GM10266 (cell line): ENCODE measurements around the gene LRRC26.
"Not testable (repeated sequence)": the region's sequence is repeated elsewhere in the genome, so short reads cannot be mapped to it uniquely, and the experiment has no call there.

Experiments used
- DNase-seq: peaks from one replicate; pipeline ENCODE4 v3.0.0; 2012; ENCODE audit errors: extremely low spot score
- TF ChIP-seq, protein P1 (sequence below): IDR thresholded peaks from 2 replicates; pipeline ENCODE4 v1.5.1; 2012; ENCODE audit warnings: mild to moderate bottlenecking, low read depth; ENCODE audit not compliant: control insufficient read depth, insufficient read depth; ENCODE audit errors: missing control alignments

The LRRC26 gene

DNA sequence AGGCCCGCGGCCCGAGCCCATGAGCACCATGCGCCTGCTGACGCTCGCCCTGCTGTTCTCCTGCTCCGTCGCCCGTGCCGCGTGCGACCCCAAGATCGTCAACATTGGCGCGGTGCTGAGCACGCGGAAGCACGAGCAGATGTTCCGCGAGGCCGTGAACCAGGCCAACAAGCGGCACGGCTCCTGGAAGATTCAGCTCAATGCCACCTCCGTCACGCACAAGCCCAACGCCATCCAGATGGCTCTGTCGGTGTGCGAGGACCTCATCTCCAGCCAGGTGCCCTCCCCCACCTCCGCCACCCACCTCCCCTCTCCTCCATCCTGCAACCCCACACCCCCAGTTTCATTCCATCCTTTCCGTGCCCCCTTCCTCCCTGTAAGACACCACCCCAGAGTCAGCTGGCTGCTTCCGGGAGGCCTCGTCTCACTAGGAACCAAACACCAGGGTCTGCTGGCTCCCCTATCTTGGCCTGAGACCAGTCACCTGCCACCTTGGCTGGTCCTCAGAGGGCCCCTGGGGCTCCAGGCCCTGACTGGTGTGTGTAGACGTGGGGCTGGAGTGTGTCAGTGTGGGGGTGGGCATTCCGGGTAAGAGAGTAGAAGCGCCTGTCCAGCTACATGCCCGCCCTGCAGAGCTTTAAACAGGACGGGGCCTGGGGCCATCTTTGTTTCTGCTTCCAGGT lies 30.2 kb downstream of the LRRC26 start:
- DNase-seq, result no peak
- TF ChIP-seq, protein P1, sequence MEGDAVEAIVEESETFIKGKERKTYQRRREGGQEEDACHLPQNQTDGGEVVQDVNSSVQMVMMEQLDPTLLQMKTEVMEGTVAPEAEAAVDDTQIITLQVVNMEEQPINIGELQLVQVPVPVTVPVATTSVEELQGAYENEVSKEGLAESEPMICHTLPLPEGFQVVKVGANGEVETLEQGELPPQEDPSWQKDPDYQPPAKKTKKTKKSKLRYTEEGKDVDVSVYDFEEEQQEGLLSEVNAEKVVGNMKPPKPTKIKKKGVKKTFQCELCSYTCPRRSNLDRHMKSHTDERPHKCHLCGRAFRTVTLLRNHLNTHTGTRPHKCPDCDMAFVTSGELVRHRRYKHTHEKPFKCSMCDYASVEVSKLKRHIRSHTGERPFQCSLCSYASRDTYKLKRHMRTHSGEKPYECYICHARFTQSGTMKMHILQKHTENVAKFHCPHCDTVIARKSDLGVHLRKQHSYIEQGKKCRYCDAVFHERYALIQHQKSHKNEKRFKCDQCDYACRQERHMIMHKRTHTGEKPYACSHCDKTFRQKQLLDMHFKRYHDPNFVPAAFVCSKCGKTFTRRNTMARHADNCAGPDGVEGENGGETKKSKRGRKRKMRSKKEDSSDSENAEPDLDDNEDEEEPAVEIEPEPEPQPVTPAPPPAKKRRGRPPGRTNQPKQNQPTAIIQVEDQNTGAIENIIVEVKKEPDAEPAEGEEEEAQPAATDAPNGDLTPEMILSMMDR, result no peak

DNA sequence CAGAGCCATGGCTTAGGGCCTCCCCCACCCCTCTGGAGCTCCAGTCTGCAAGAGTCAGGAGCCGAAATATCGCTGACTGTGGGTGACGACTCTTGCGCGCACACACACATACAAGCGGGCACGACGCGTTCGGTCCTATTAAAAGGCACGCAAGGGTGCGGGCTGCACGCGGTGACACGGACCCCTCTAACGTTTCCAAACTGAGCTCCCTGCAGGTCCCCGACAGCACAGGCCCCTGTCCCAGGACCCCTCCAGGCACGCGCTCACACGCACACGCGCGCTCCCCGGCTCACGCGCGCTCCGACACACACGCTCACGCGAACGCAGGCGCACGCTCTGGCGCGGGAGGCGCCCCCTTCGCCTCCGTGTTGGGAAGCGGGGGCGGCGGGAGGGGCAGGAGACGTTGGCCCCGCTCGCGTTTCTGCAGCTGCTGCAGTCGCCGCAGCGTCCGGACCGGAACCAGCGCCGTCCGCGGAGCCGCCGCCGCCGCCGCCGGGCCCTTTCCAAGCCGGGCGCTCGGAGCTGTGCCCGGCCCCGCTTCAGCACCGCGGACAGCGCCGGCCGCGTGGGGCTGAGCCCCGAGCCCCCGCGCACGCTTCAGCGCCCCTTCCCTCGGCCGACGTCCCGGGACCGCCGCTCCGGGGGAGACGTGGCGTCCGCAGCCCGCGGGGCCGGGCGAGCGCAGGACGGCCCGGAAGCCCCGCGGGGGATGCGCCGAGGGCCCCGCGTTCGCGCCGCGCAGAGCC lies 31.0 kb downstream of the LRRC26 start, which contains the start of gene GRIN1:
GRIN1 (plus strand) TSS at position 433 of the 746 bp plus-strand sequence. CDS start 333 bp downstream, outside the sequence.
- TF ChIP-seq, protein P1, result no peak
- peak; percentile 64 for DNase-seq

DNA sequence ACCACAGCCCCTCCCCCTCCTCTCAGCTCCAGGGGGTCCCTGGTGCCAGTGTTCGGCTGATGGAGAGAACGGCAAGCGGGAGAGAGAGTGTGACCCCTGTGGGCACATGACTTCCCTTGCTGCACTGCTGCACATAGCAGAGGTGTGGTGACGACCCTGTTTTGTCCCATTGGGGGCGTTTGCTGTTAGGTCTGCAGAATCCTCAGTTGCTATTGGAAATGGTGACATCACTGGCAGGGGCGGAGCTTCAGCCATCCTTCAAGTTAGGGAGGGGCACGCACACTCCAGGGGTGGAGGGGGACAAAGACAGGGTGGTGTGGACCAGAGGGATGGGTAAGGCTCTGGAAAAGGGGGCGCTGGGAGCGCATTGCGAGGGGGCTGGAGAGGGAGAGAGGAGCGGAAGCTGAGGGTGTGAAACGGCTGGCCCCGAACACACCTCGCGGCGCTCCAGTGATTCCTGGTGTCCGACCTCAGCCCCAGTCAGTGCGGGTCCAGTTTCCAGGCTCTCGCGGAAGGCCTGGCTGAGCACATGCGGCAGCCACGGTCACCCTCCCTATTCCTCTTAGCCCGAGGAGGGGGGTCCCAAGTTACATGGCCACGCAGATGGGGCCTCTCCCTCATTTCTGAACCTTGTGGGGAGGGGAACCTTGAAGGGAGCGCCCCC lies 31.7 kb downstream of the LRRC26 start:
- DNase-seq, result no peak
- TF ChIP-seq, protein P1, result no peak

DNA sequence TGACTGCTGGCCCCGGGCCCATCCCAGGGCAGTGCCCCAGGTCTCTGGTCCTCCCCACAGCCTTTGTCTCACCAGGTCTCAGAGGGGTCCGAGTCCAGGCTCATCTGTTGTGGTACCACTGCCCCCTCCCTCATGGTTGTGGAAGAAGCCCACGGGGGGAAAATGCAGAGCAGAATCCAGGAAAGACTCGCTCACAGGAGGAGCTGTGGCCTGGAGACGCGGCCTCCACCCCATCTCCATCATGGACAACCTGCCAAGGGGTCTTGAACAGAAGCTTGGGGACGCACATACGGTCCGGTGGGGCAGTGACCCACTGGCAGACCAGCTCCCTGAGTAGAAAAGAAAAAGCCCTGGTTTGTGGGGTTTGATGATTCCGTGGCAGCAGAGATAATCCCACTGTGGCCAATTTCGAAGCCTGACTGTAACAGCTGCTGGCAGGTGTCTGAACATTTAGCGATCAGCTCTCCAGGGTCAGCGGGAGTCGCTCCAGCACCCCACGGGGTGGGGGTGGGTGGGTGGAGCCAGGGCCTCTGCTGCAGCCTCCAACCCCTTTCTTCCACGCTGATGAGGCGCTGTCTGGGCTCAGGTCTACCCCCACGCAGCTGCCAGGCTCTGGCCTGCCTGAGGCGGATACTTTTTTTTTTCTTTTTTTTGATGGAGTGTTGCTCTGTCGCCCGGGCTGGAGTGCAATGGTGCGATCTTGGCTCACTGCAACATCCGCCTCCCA lies 32.8 kb downstream of the LRRC26 start:
- TF ChIP-seq, protein P1, result no peak
- DNase-seq, result no peak

DNA sequence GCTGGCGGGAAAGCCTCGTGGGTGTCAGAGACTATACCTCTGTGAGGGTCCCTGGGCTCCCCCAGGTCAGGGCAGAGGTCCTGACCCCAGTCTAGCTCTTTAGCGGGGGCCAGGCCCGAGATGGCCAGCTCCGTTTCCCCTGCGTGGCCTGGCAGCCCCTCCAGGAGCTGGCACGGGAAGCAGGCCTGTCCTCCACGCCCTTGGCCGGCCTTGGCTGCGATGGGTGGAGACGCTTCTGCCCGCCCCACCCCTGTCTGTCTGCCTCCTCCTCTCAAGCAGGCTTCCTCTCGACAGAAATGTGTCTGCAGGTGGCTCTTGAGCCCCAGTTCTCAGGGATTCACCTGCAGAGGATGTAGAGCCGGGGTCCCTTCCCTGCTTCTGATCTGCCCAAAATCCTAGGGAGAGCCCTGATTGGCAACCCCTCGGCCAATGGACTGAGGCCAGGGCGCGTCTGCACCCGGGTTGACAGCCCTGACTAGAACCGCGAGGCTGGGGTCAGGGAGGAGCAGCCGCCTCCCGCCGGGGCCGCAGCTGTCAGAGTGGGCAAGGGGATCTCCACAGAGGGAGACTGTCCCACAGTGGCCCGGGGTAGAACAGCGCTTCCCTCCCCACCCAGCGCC lies 33.5 kb downstream of the LRRC26 start:
- no peak for DNase-seq
- TF ChIP-seq, protein P1, result no peak

DNA sequence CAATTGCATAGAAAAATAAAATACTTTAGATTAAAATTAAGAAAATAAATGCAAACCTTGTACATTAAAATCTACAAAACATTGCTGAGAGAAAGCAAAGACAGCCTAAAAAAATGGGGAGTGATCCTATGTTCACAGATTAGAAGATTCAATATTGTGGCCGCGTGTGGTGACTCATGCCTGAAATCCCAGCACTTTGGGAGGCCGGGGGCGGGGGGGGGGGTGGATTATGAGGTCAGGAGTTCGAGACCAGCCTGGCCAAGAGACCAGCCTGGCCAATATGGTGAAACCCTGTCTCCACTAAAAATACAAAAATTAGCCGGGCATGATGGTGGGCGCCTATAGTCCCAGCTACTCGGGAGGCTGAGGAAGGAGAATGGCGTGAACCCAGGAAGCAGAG lies 34.7 kb downstream of the LRRC26 start:
- DNase-seq, result not testable (repeated sequence)

DNA sequence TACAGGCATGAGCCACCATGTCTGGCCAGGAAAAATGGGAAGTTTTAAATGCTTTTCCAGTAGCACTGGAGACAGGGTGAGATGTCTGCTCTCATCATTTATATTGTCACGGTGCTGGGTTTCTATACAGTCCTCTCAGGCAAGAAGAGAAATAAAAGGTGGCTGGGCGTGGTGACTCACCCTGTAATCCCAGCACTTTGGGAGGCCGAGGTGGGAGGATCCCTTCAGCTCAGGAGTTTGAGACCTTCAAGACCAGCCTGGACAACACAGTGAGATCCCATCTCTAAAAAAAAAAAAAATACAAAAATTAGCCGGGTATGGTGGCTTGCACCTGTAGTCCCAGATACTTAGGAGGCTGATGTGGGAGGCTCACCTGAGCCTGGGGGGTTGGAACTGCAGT lies 35.7 kb downstream of the LRRC26 start:
- TF ChIP-seq, protein P1, result no peak
- DNase-seq, result no peak
